Subcutaneous abdominal adipose tissue (tissue), 5 donors: Measurements from ENCODE around the gene ZNF488.

ENCODE experiments used
- H3K27ac ChIP-seq: one replicate; pipeline ENCODE4 v1.7.0; 2013; ENCODE audit warnings: low read depth, mild to moderate bottlenecking, inconsistent platforms, low read length, moderate library complexity
- H3K27me3 ChIP-seq, 5 donors: one replicate each; pipeline ENCODE4 v1.7.0; 2013; ENCODE audit warnings: low read length in 5 of 5, inconsistent platforms in 1 of 5; ENCODE audit not compliant: control insufficient read depth in 5 of 5, insufficient read depth in 4 of 5
- H3K36me3 ChIP-seq, 5 donors: one replicate each; pipeline ENCODE4 v1.7.0; 2013; ENCODE audit warnings: low read length in 5 of 5; ENCODE audit not compliant: control insufficient read depth in 5 of 5, insufficient read depth in 5 of 5
- H3K4me1 ChIP-seq, 5 donors: one replicate each; pipeline ENCODE4 v1.7.0; 2013; ENCODE audit warnings: low read length in 5 of 5, mild to moderate bottlenecking in 3 of 5, moderate library complexity in 1 of 5; ENCODE audit not compliant: control insufficient read depth in 5 of 5, insufficient read depth in 5 of 5
- H3K4me3 ChIP-seq, 5 donors: one replicate each; pipeline ENCODE4 v1.7.0; 2013; ENCODE audit warnings: low read length in 5 of 5, low read depth in 1 of 5
- H3K9ac ChIP-seq, 5 donors: one replicate each; pipeline ENCODE4 v1.7.0; 2013; ENCODE audit warnings: low read length in 5 of 5, mild to moderate bottlenecking in 4 of 5, moderate library complexity in 3 of 5
- H3K9me3 ChIP-seq, 5 donors: one replicate each; pipeline ENCODE4 v1.7.0; 2013; ENCODE audit warnings: low read length in 5 of 5; ENCODE audit not compliant: control insufficient read depth in 5 of 5
- donor health status: healthy.
- donor health status: healthy.
- donor health status: healthy.
- donor health status: healthy.
- donor health status: healthy.

ZNF488 gene

DNA sequence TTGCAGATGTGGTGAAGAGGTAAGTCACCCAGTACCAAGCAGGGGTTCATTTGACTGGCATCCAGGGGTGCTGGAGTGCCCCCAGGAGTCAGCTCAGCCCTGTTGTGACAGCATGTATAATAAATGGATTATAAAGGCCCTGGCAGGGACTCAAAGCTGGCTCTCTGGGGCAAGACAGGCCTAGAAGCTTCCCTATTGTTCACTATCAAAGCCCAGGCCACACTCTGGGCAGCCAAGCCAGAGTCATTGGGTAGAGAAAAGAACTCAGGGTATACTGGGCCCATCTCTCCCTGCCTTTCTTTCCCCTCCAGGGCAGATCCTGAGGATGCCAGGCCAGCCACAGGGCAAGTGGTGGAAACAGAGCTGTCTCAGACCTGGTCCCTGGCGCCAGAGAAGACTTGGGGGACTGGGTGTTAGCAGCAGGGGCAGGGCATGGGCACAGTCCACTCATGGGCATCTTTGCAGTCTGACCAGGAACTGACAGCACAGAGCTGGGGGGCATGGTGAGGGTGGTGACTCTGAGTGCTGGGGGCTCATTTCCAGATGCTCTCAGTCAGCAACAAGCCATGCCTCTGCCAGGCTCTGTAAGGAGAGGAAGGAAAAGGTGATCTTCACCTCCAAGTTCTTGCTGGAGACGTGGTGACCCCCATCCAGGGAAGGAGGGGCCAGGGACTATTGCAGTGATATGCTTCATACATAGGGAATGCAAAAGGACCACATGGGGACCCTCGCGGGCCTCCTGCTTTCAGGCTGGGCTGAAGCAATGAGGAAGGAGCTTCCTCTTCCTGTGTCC is 24.3 kb downstream of the ZNF488 start:
- Histone ChIP-seq H3K27me3 (peaks cover 0 to 3% (median 0%) of the 10 kb centered on the region in 5 donors), H3K27ac (no peak overlapping the region), H3K36me3 (no peaks in the 10 kb centered on the region), H3K9ac (no peak overlapping the region), H3K4me1 (no peaks in the 10 kb centered on the region), H3K9me3 (no peaks in the 10 kb centered on the region), H3K4me3 (no peak overlapping the region)

DNA sequence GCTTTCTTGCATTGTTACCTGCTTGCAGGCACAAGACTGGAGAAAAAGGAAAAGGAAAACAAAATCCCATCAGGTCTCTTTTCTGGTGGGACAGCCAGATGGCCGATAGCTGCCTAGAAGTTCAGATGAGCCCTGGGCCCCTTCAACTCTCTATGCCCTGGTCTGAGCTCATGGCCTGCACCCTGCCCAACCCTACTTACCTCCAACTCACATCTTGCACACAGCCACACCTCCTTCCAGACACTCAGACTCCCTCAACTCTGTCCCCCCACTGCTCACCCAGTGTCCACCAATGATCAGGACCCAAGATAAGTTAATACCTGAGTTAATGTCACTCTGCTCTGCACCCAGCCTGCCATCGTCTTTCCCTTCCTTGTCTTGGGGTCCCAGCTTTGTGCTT is 25.0 kb downstream of the ZNF488 start:
- Histone ChIP-seq H3K36me3 (no peaks in the 10 kb centered on the region), H3K4me1 (no peaks in the 10 kb centered on the region), H3K4me3 (no peak overlapping the region), H3K27ac (no peak overlapping the region), H3K9me3 (no peaks in the 10 kb centered on the region), H3K27me3 (no peaks in the 10 kb centered on the region), H3K9ac (no peak overlapping the region)

DNA sequence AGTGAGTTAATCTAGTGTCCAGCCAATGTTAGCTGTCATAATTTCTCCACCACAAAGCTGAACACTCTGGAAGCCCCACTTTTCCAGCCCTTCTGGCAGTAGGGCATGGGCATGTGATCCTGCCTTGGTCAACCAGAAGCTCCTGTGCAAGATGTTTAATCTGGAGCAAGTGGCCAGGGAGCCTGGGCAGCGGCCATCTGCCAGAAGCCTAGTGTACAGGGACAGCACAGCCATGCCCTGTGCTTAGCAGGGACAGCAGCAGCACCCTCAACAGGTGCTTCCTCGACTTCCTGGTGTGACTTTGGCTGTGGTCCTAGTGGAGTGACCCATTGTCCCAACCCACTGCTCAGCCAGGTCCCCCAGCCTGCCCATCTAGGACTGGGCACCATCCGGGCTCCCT is 25.6 kb downstream of the ZNF488 start:
- Histone ChIP-seq H3K36me3 (no peaks in the 10 kb centered on the region), H3K4me1 (no peaks in the 10 kb centered on the region), H3K4me3 (no peak overlapping the region), H3K9me3 (no peaks in the 10 kb centered on the region), H3K27ac (no peak overlapping the region), H3K9ac (no peak overlapping the region), H3K27me3 (no peaks in the 10 kb centered on the region)

GRCh38 chr10:47357911-47358310 is 26.2 kb downstream of the ZNF488 start:
- no peaks in the 10 kb centered on the region for H3K27me3 ChIP-seq
- no peaks in the 10 kb centered on the region for H3K36me3 ChIP-seq
- no peak overlapping the region for H3K27ac ChIP-seq
- H3K9ac ChIP-seq: no peak overlapping the region
- H3K4me1 ChIP-seq: no peaks in the 10 kb centered on the region
- H3K4me3 ChIP-seq: no peak overlapping the region
- H3K9me3 ChIP-seq: no peaks in the 10 kb centered on the region

DNA sequence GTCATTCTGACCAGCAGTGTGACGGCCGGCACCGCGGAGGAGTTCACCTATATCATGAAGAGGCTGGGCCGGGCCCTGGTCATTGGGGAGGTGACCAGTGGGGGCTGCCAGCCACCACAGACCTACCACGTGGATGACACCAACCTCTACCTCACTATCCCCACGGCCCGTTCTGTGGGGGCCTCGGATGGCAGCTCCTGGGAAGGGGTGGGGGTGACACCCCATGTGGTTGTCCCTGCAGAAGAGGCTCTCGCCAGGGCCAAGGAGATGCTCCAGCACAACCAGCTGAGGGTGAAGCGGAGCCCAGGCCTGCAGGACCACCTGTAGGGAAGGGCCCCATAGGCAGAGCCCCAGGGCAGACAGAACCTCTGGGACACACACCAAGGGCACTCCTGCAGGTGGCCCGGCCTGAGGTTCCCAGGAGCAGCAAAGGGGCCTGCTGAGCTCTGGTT is 26.9 kb downstream of the ZNF488 start:
- Histone ChIP-seq H3K4me3 (no peak overlapping the region), H3K4me1 (no peaks in the 10 kb centered on the region), H3K9ac (no peak overlapping the region), H3K9me3 (no peaks in the 10 kb centered on the region), H3K27me3 (no peaks in the 10 kb centered on the region), H3K27ac (no peak overlapping the region), H3K36me3 (no peaks in the 10 kb centered on the region)

DNA sequence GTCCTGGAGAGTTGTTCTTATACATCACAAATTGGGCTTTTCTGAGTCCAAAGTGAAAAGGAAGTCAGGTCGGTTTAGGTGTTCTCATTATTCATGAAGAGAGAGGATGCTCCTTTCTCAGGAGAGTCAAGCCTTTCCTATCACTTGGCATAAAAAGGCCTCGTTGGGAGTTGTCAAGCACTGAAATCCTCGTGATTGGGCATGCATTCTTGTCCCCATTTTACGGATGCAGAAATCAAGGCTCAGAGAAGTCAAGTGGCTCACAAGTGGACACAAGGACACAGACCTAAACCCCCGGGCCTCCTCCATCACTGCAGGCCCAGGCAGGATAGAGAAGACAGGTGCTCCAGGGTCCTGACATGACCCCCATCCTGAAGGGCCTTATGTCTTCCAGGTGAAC is 27.4 kb downstream of the ZNF488 start:
- H3K4me1 ChIP-seq: no peaks in the 10 kb centered on the region

GRCh38 chr10:47354900-47355299 is 29.2 kb downstream of the ZNF488 start:
- Histone ChIP-seq H3K4me1 (no peaks in the 10 kb centered on the region), H3K27ac (no peak overlapping the region), H3K27me3 (no peaks in the 10 kb centered on the region), H3K36me3 (no peaks in the 10 kb centered on the region), H3K9me3 (no peaks in the 10 kb centered on the region), H3K9ac (no peak overlapping the region), H3K4me3 (no peak overlapping the region)

More for the DNA sequence above, 27.4 kb downstream of the ZNF488 start:
- H3K27ac ChIP-seq: no peak overlapping the region
- H3K27me3 ChIP-seq: no peaks in the 10 kb centered on the region
- H3K36me3 ChIP-seq: no peaks in the 10 kb centered on the region
- H3K9ac ChIP-seq: no peak overlapping the region
- H3K4me3 ChIP-seq: no peak overlapping the region
- no peaks in the 10 kb centered on the region for H3K9me3 ChIP-seq

- no peaks in the 10 kb centered on the region for H3K36me3 ChIP-seq
- no peaks in the 10 kb centered on the region for H3K27me3 ChIP-seq
- H3K4me1 ChIP-seq: no peaks in the 10 kb centered on the region
- no peak overlapping the region for H3K27ac ChIP-seq
- no peaks in the 10 kb centered on the region for H3K9me3 ChIP-seq
- H3K9ac ChIP-seq: no peak overlapping the region
- H3K4me3 ChIP-seq: no peak overlapping the region
These were observed 29.9 kb downstream of the ZNF488 start for GRCh38 chr10:47354165-47354564.

DNA sequence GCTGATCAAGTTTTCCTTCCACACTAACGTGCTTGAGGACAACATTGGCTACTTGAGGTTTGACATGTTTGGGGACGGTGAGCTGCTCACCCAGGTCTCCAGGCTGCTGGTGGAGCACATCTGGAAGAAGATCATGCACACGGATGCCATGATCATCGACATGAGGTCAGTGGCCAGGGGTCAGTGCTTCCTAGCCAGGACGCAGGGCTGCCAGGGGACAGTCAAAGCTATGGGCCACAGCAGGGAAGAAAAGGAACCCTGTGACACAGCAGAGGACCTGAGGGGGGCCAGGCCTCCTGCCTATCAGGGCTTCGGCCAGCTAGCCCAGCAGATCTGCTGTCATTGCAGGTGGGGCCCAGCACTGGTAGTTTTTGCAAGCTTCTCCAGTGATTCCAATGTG is 30.7 kb downstream of the ZNF488 start:
- no peaks in the 10 kb centered on the region for H3K9me3 ChIP-seq
- H3K4me1 ChIP-seq: no peaks in the 10 kb centered on the region
- no peak overlapping the region for H3K4me3 ChIP-seq
- no peaks in the 10 kb centered on the region for H3K36me3 ChIP-seq
- H3K27me3 ChIP-seq: no peaks in the 10 kb centered on the region
- H3K9ac ChIP-seq: no peak overlapping the region
- no peak overlapping the region for H3K27ac ChIP-seq

GRCh38 chr10:47351899-47352815 is 31.9 kb downstream of the ZNF488 start:
- no peak overlapping the region for H3K4me3 ChIP-seq
- no peaks in the 10 kb centered on the region for H3K4me1 ChIP-seq
- H3K36me3 ChIP-seq: no peaks in the 10 kb centered on the region
- no peak overlapping the region for H3K9ac ChIP-seq
- no peaks in the 10 kb centered on the region for H3K27me3 ChIP-seq
- no peaks in the 10 kb centered on the region for H3K9me3 ChIP-seq
- H3K27ac ChIP-seq: no peak overlapping the region
